Esophagus muscularis mucosa (tissue), 4 donors: Measurements from ENCODE around the gene PURB. TPM values are rescaled to one million over a fixed set of nuclear protein-coding genes. Genes with fewer than 3 reads are reported as not detected.

Source experiments
- DNase-seq: peaks from one replicate; pipeline ENCODE4 v3.0.0-alpha.2; 2017; ENCODE audit errors: extremely low spot score
- H3K27ac ChIP-seq, 4 donors: fragments of 200-600 bp; sonication (generic); replicated peaks in 1 of 4; 1 replicate in 3 of 4; 2 replicates in 1 of 4; pipeline ENCODE4 v1.5.1; 2016 to 2019; ENCODE audit warnings: mild to moderate bottlenecking in 1 of 4
- H3K27me3 ChIP-seq, 4 donors: fragments of 200-600 bp; sonication (generic); one replicate each; pipeline versions ENCODE4 v1.5.1 to v1.6.0; 2016 to 2019
- H3K36me3 ChIP-seq, 4 donors: fragments of 200-600 bp; sonication (generic); one replicate each; pipeline ENCODE4 v1.5.1; 2016 to 2019
- H3K4me1 ChIP-seq, 4 donors: fragments of 200-600 bp; sonication (generic); one replicate each; pipeline ENCODE4 v1.5.1; 2016 to 2019
- H3K4me3 ChIP-seq, 4 donors: fragments of 200-600 bp; sonication (generic); 1 replicate in 2 of 4; 2 replicates in 2 of 4; pipeline ENCODE4 v1.5.1; 2016 to 2019; ENCODE audit warnings: mild to moderate bottlenecking in 4 of 4, moderate library complexity in 1 of 4
- H3K9me3 ChIP-seq, 4 donors: fragments of 200-600 bp; sonication (generic); 1 replicate in 3 of 4; 2 replicates in 1 of 4; pipeline ENCODE4 v1.5.1; 2016 to 2019
- EP300 ChIP-seq: sonication (generic); formaldehyde crosslinking; IDR thresholded peaks from one replicate; pipeline ENCODE4 v1.6.1; 2017; ENCODE audit warnings: antibody characterized with exemption
- POLR2A ChIP-seq: fragments of 450-650 bp; IDR thresholded peaks from one replicate; pipeline ENCODE4 v1.6.1; 2017; ENCODE audit warnings: antibody characterized with exemption, moderate library complexity, mild to moderate bottlenecking, low read depth
- POLR2AphosphoS5 ChIP-seq, 2 donors: sonication (generic); formaldehyde crosslinking; IDR thresholded peaks; one replicate each; pipeline ENCODE4 v1.6.1; 2017; ENCODE audit warnings: antibody characterized with exemption in 2 of 2
- WGBS: methylation state at CpG from one replicate; pipeline ENCODE4 v1.1.5; 2018; 5-methylcytosine and 5-hydroxymethylcytosine counted together
- intact Hi-C: fragments of 100-400 bp; cut with DNase I; formaldehyde crosslinking; loops from one replicate; pipeline ENCODE4 v1.15.1; 2023
- total RNA-seq, 4 donors: library from RNA; depleted of rRNA; stranded (reverse); fragments of >200 nt; gene quantifications; one replicate each; pipeline versions ENCODE4 v1.1.0 to v1.2.1, GENCODE V29; 2016
- TF ChIP-seq, protein P1 (sequence below), 3 experiments: fragments of 200-600 bp in 2 of 3; fragments of 450-650 bp in 1 of 3; sonication (generic) in 2 of 3; IDR thresholded peaks; one replicate each; pipeline ENCODE4 v1.5.1; 2017 to 2019; ENCODE audit warnings: antibody characterized with exemption in 3 of 3, mild to moderate bottlenecking in 2 of 3, moderate library complexity in 1 of 3

The PURB gene
- total RNA-seq, 4 donors from 2014 or later: 40.9 to 50.2 (median 46.3) TPM

DNA sequence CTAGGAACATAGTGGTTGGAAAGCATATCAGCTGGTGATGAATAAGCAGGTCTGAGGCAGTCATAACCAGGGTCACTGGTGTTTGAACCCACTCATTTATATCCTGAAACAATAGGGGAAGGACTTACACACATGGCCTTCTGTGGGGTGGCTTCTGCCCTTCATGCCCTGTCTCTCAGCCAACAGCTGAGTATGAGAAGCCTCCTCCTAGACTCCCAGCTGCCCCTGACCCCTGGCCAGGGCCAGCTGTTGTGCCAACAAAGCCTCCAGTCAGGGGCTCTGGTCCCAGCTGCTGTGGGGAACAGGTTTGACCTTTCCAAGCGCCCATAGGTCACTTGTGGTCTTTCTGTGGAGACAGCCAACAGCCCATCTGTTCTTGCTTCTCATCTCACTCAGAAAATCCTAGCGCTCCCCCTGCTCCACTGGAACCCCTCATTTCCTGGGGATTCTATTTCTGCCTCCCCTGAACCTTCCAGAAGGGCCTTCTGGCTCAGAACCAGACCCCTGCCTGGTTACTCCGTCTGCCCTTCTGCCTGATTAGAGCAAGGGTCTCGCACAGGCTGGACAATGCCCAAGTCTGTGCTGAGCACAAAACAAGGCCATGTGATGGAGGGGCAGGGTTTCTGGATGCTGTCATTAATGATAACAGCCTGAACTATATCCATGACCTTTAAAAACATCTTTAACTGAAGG is 9.7 kb upstream of the PURB start:
- Histone ChIP-seq H3K4me3 (no peak overlapping the region), H3K4me1 (no peaks in the 10 kb centered on the region), H3K27ac (no peak overlapping the region), H3K27me3 (no peaks in the 10 kb centered on the region), H3K9me3 (no peaks in the 10 kb centered on the region), H3K36me3 (no peaks in the 10 kb centered on the region)
- TF ChIP-seq POLR2A (no peak), EP300 (no peak), POLR2AphosphoS5 (IDR thresholded peaks at IDR 0.05) (no peak)
- TF ChIP-seq, protein P1, sequence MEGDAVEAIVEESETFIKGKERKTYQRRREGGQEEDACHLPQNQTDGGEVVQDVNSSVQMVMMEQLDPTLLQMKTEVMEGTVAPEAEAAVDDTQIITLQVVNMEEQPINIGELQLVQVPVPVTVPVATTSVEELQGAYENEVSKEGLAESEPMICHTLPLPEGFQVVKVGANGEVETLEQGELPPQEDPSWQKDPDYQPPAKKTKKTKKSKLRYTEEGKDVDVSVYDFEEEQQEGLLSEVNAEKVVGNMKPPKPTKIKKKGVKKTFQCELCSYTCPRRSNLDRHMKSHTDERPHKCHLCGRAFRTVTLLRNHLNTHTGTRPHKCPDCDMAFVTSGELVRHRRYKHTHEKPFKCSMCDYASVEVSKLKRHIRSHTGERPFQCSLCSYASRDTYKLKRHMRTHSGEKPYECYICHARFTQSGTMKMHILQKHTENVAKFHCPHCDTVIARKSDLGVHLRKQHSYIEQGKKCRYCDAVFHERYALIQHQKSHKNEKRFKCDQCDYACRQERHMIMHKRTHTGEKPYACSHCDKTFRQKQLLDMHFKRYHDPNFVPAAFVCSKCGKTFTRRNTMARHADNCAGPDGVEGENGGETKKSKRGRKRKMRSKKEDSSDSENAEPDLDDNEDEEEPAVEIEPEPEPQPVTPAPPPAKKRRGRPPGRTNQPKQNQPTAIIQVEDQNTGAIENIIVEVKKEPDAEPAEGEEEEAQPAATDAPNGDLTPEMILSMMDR (IDR thresholded peaks at IDR 0.05): no peak
- no peak for DNase-seq
- 89% methylated on average over 4 of the region's 4 CpGs for WGBS
- intact Hi-C loops: no loop called here

DNA sequence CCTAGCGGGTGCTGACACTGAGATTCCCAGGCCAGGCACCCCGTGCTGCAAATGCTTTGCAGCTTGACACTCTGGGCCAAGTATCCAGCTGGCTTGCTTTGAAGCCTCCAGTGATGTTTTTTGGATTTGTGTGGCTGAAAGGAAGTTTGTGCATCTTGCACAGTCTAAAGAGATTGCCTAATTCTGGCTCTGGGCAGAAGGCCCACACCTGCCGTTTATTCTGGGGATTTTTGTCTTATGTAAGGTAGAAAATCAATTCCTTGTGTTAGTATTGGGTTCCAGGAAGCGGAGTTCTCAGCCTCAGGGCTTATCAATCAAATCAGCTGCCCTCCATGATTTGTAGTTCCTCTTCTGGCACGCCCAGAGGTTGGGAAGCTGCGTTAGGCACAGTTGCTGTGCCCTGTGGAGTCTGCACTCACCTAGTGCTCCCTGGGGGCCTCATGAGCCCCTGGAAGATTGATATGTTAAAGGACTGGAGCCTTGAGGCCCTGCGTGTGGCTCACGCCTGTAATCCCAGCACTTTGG is 8.4 kb upstream of the PURB start:
- H3K36me3 ChIP-seq: no peaks in the 10 kb centered on the region
- no peak overlapping the region for H3K4me3 ChIP-seq
- no peak for DNase-seq
- no peak for TF ChIP-seq EP300
- TF ChIP-seq, protein P1 (IDR thresholded peaks at IDR 0.05): no peak
- TF ChIP-seq POLR2A: no peak
- no peak for TF ChIP-seq POLR2AphosphoS5 (IDR thresholded peaks at IDR 0.05)
- H3K27me3 ChIP-seq: no peaks in the 10 kb centered on the region
- no peak overlapping the region for H3K27ac ChIP-seq
- 77% methylated on average over 6 of the region's 8 CpGs for WGBS
- no peaks in the 10 kb centered on the region for H3K9me3 ChIP-seq
- no peaks in the 10 kb centered on the region for H3K4me1 ChIP-seq
- intact Hi-C loops: no loop called here

DNA sequence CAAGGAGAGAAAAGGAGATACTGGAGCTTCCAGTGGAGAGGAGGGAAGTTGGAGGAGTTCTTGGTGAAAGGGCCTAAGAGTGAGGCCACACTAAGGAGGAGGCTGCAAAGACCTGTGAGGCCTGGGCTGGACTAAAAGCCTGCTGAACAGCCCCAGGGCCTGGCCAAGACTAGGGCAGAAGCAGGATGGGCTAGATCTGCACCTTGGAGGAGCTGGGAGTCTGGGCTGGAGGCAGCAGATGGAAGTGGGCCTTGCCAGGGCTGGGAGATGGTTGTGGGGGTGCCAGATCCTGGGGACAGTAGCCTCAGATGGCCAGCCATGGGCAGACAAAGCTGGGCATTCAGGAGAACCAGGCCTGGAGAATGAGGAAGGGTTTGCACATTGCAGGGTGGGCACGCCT is 6.5 kb upstream of the PURB start:
- no peaks in the 10 kb centered on the region for H3K27me3 ChIP-seq

DNA sequence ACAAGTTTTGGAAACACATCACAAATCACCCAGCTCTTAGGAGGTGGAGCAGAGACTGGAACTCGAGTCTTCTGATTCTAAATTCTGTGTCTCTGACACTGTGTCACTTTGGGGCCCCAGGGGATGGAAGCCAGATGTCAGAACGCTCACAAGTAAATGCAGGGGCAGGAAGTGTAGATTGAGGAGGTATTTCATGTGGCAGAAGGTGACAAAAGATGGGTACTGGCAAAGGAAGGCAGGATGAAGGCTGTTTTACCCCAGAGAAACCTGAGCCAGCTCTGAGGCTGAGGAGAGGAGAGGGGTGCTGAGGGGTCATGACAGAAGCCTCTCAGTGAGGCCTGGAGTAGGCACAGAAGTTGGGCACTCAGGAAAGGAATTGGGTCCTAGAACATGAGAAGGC is 6.0 kb upstream of the PURB start:
- no peak overlapping the region for H3K27ac ChIP-seq
- no peaks in the 10 kb centered on the region for H3K9me3 ChIP-seq
- DNase-seq: no peak
- WGBS: 77% methylated on average over 2 of the region's 2 CpGs
- H3K4me3 ChIP-seq: no peak overlapping the region
- intact Hi-C loops: no loop called here
- no peaks in the 10 kb centered on the region for H3K27me3 ChIP-seq
- H3K36me3 ChIP-seq: no peaks in the 10 kb centered on the region
- TF ChIP-seq, protein P1 (IDR thresholded peaks at IDR 0.05): no peak
- TF ChIP-seq EP300 (no peak), POLR2AphosphoS5 (IDR thresholded peaks at IDR 0.05) (no peak), POLR2A (no peak)
- peaks cover under 1 to 3% (median 3%) of the 10 kb centered on the region in 4 donors for H3K4me1 ChIP-seq

More for the DNA sequence above, 6.5 kb upstream of the PURB start:
- Histone ChIP-seq H3K27ac (no peak overlapping the region), H3K4me1 (no peaks in the 10 kb centered on the region), H3K4me3 (no peak overlapping the region), H3K9me3 (no peaks in the 10 kb centered on the region), H3K36me3 (no peaks in the 10 kb centered on the region)
- intact Hi-C loops: no loop called here
- DNase-seq: no peak
- 83% methylated on average over 1 of the region's 1 CpG for WGBS
- no peak for TF ChIP-seq EP300
- TF ChIP-seq, protein P1 (IDR thresholded peaks at IDR 0.05): no peak
- TF ChIP-seq POLR2A: no peak
- TF ChIP-seq POLR2AphosphoS5 (IDR thresholded peaks at IDR 0.05): no peak
